ENCODE measurements around the gene FNDC3B. TPM values are rescaled to one million over a fixed set of nuclear protein-coding genes. Genes with fewer than 3 reads are reported as not detected.

The FNDC3B gene
- total RNA-seq, 2 experiments from 2014 or later = 14.4 to 17.8 TPM

DNA sequence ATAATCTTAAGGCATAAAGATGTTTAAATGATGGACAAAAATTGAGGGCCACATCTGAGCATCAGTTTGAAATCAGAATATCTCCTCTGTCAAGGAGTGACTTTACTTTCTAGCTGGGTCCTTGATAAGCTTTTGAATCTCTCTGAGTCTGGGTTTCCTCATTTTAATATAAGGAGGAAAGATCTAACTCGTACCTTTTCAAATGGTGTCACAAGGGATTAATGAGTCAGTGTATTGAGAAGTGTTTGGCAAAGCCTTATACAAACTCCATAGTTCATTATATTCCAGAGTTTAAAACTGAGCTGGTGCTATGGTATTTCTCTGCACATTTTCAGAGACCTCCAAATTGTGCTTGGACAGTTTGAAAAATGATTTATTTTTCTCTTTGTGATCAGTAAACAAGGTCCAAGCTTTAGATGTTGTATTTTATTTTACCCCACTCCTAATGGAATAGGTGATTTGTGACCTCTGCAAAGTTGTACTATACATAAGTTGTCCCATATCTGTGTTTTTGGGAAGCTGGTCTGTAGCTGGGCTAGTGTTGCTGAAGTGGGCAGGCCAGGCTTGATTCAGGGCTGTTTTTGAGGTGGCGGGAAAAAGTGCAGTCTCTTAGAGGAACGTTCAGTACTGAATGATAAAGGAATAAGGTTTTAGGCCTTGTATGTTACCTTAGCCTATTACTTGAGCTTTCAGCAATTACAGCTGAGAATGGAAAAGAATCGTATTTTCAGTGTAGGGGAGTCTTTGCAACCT, 5.6 kb downstream of the FNDC3B start:
- Mint-ChIP-seq H3K27ac (no peak overlapping the region), H3K4me3 (no peak overlapping the region), H3K4me1 (ENCODE audit: low read depth) (peaks cover 39% of the 10 kb centered on the region), H3K9me3 (no peaks in the 10 kb centered on the region), H3K27me3 (no peaks in the 10 kb centered on the region), H3K36me3 (peaks cover 5% of the 10 kb centered on the region)
- POLR2A ChIA-PET = interaction anchor here (1.2 kb wide), 1 partner anchor 40 kb away, joined by 3 read pairs; no protein-coding TSS in a partner anchor
- intact Hi-C loops (cut with micrococcal nuclease) = loop anchor here (5.0 kb wide), 1 partner anchor 472 kb away; no protein-coding TSS in a partner anchor
- CTCF ChIA-PET = interaction anchor here (1.1 to 1.6 kb wide), 3 partner anchors 9 to 297 kb away, joined by 3 to 7 read pairs (median 5); no protein-coding TSS in a partner anchor
- no peak for DNase-seq

GRCh38 chr3:172046268-172046915, 7.0 kb downstream of the FNDC3B start:
- peaks cover 33% of the 10 kb centered on the region for H3K4me1 Mint-ChIP-seq (ENCODE audit: low read depth)
- no peaks in the 10 kb centered on the region for H3K27me3 Mint-ChIP-seq
- H3K36me3 Mint-ChIP-seq = peaks cover 8% of the 10 kb centered on the region
- ChIA-PET CTCF (interaction anchor here (0.6 to 1.5 kb wide), 3 partner anchors 61 to 286 kb away, joined by 3 to 6 read pairs (median 4); no protein-coding TSS in a partner anchor), POLR2A (interaction anchor here (1.0 to 1.4 kb wide), 2 partner anchors 59 to 61 kb away, joined by 3 to 4 read pairs; no protein-coding TSS in a partner anchor)
- no peak overlapping the region for H3K4me3 Mint-ChIP-seq
- H3K27ac Mint-ChIP-seq = peak overlapping the region; percentile 34
- no peaks in the 10 kb centered on the region for H3K9me3 Mint-ChIP-seq
- DNase-seq = no peak
- intact Hi-C loops (cut with micrococcal nuclease) = loop anchor here (1.0 kb wide), 1 partner anchor 61 kb away; no protein-coding TSS in a partner anchor

- H3K4me1 Mint-ChIP-seq (ENCODE audit: low read depth) = peaks cover 29% of the 10 kb centered on the region
- intact Hi-C loops (cut with micrococcal nuclease) = no loop called here
- ChIA-PET CTCF (no interaction called here), POLR2A (interaction anchor here (1.4 kb wide), 1 partner anchor 60 kb away, joined by 4 read pairs; no protein-coding TSS in a partner anchor)
- peaks cover 9% of the 10 kb centered on the region for H3K36me3 Mint-ChIP-seq
- DNase-seq = no peak
- H3K27ac Mint-ChIP-seq = no peak overlapping the region
- no peak overlapping the region for H3K4me3 Mint-ChIP-seq
- H3K9me3 Mint-ChIP-seq = no peaks in the 10 kb centered on the region
- H3K27me3 Mint-ChIP-seq = no peaks in the 10 kb centered on the region
Measured at GRCh38 chr3:172047567-172048115, 8.3 kb downstream of the FNDC3B start.

DNA sequence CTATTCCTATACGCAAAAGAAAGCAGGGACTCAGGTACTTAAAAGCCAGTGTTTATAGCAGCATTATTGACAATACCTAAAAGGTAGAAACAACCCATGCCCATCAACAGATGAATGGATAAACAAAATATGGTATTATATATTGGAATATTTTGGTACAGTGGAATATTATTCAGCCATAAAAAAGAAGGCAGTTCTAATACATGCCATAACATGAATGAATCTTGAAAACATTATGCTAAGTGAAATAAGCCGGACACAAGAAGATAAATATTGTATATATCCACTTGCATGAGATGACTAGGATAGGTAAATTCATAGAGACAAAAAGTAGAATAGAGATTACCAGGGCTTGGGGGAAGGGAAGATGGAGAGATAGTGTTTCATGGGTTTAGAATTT, 9.2 kb downstream of the FNDC3B start:
- H3K4me3 Mint-ChIP-seq = no peak overlapping the region
- POLR2A ChIA-PET = no interaction called here
- no peaks in the 10 kb centered on the region for H3K27me3 Mint-ChIP-seq
- H3K27ac Mint-ChIP-seq = no peak overlapping the region
- intact Hi-C loops (cut with micrococcal nuclease) = no loop called here
- no peaks in the 10 kb centered on the region for H3K9me3 Mint-ChIP-seq
- peaks cover 29% of the 10 kb centered on the region for H3K4me1 Mint-ChIP-seq (ENCODE audit: low read depth)
- CTCF ChIA-PET = interaction anchor here (0.7 kb wide), 1 partner anchor 13 kb away, joined by 3 read pairs; no protein-coding TSS in a partner anchor
- no peak for DNase-seq
- peaks cover 9% of the 10 kb centered on the region for H3K36me3 Mint-ChIP-seq

- ChIA-PET POLR2A (no interaction called here), CTCF (interaction anchor here (1.3 kb wide), 1 partner anchor 12 kb away, joined by 3 read pairs; the partner anchor contains the start of gene FNDC3B)
- Mint-ChIP-seq H3K4me1 (ENCODE audit: low read depth) (peaks cover 26% of the 10 kb centered on the region), H3K36me3 (peaks cover 9% of the 10 kb centered on the region), H3K9me3 (no peaks in the 10 kb centered on the region), H3K27me3 (no peaks in the 10 kb centered on the region), H3K4me3 (no peak overlapping the region), H3K27ac (no peak overlapping the region)
- intact Hi-C loops (cut with micrococcal nuclease) = no loop called here
- DNase-seq = no peak
Measured at GRCh38 chr3:172051310-172051956, 12.1 kb downstream of the FNDC3B start.

GRCh38 chr3:172051957-172052354, 12.6 kb downstream of the FNDC3B start:
- Mint-ChIP-seq H3K36me3 (peaks cover 9% of the 10 kb centered on the region), H3K4me3 (no peak overlapping the region), H3K4me1 (ENCODE audit: low read depth) (peaks cover 26% of the 10 kb centered on the region), H3K27ac (no peak overlapping the region), H3K9me3 (no peaks in the 10 kb centered on the region), H3K27me3 (no peaks in the 10 kb centered on the region)
- ChIA-PET CTCF (interaction anchor here (1.3 to 1.4 kb wide), 2 partner anchors 10 to 13 kb away, joined by 3 read pairs; partner anchors contain the start of gene FNDC3B), POLR2A (interaction anchor here (1.0 kb wide), 1 partner anchor 13 kb away, joined by 3 read pairs; the partner anchor contains the start of gene FNDC3B)
- intact Hi-C loops (cut with micrococcal nuclease) = no loop called here
- no peak for DNase-seq

GRCh38 chr3:172052405-172052804, 13.0 kb downstream of the FNDC3B start:
- Mint-ChIP-seq H3K4me3 (no peak overlapping the region), H3K27ac (no peak overlapping the region), H3K9me3 (no peaks in the 10 kb centered on the region), H3K4me1 (ENCODE audit: low read depth) (peaks cover 30% of the 10 kb centered on the region), H3K27me3 (no peaks in the 10 kb centered on the region), H3K36me3 (peaks cover 9% of the 10 kb centered on the region)
- ChIA-PET POLR2A (interaction anchor here (1.0 kb wide), 1 partner anchor 13 kb away, joined by 3 read pairs; the partner anchor contains the start of gene FNDC3B), CTCF (interaction anchor here (1.4 kb wide), 1 partner anchor 11 kb away, joined by 3 read pairs; no protein-coding TSS in a partner anchor)
- intact Hi-C loops (cut with micrococcal nuclease) = no loop called here
- DNase-seq = no peak

GRCh38 chr3:172054115-172054764, 14.9 kb downstream of the FNDC3B start:
- H3K4me3 Mint-ChIP-seq = no peak overlapping the region
- H3K4me1 Mint-ChIP-seq (ENCODE audit: low read depth) = peaks cover 28% of the 10 kb centered on the region
- H3K9me3 Mint-ChIP-seq = no peaks in the 10 kb centered on the region
- intact Hi-C loops (cut with micrococcal nuclease) = no loop called here
- no peaks in the 10 kb centered on the region for H3K27me3 Mint-ChIP-seq
- peaks cover 7% of the 10 kb centered on the region for H3K36me3 Mint-ChIP-seq
- no peak for DNase-seq
- no peak overlapping the region for H3K27ac Mint-ChIP-seq
- ChIA-PET CTCF (interaction anchor here (0.6 to 1.2 kb wide), 3 partner anchors 287 to 891 kb away, joined by 3 to 4 read pairs (median 3); no protein-coding TSS in a partner anchor), POLR2A (no interaction called here)

- Mint-ChIP-seq H3K36me3 (peaks cover under 1% of the 10 kb centered on the region), H3K4me3 (no peak overlapping the region), H3K27ac (no peak overlapping the region), H3K4me1 (ENCODE audit: low read depth) (peaks cover 22% of the 10 kb centered on the region), H3K9me3 (no peaks in the 10 kb centered on the region), H3K27me3 (no peaks in the 10 kb centered on the region)
- ChIA-PET CTCF (interaction anchor here (0.8 to 1.1 kb wide), 4 partner anchors 11 to 276 kb away, joined by 3 to 5 read pairs (median 4); no protein-coding TSS in a partner anchor), POLR2A (interaction anchor here (0.5 kb wide), 1 partner anchor 18 kb away, joined by 10 read pairs; no protein-coding TSS in a partner anchor)
- no peak for DNase-seq
- intact Hi-C loops (cut with micrococcal nuclease) = no loop called here
Measured at GRCh38 chr3:172056416-172056815, 17.0 kb downstream of the FNDC3B start.

GRCh38 chr3:172057059-172057458, 17.7 kb downstream of the FNDC3B start:
- Mint-ChIP-seq H3K27ac (no peak overlapping the region), H3K4me1 (ENCODE audit: low read depth) (peaks cover 24% of the 10 kb centered on the region), H3K27me3 (no peaks in the 10 kb centered on the region), H3K9me3 (no peaks in the 10 kb centered on the region), H3K36me3 (no peaks in the 10 kb centered on the region), H3K4me3 (no peak overlapping the region)
- POLR2A ChIA-PET = no interaction called here
- CTCF ChIA-PET = interaction anchor here (0.8 to 1.1 kb wide), 4 partner anchors 12 to 276 kb away, joined by 3 to 5 read pairs (median 4); no protein-coding TSS in a partner anchor
- intact Hi-C loops (cut with micrococcal nuclease) = no loop called here
- DNase-seq = no peak

Data from activated CD4-positive, alpha-beta memory T cell treated with anti-CD3 and anti-CD28 coated beads for 36 hours (primary cell).